T-helper 22 cell (primary cell): ENCODE results near the gene STT3A.

Experiments
- DNase-seq: peaks from one replicate; pipeline ENCODE4 v3.0.0-alpha.2; 2020; ENCODE audit warnings: low read depth

STT3A gene

DNA sequence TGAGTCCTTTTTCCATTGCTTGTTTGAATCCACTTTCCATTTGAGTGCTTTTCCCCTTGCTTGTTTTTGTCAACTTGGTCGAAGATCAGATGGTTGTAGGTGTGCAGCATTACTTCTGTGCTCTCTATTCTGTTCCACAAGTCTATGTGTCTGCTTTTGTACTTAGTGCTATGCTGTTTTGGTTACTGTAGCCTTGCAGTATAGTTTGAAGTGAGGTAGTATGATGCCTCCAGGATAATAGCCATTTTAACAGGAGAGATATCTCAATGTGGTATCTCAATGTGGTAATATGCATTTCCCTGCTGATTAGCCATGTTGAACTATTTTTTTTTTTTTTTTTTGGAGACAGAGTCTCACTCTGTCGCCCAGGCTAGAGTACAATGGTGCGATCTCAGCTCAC, 71.3 kb downstream of the STT3A start:
- DNase-seq = no peak

DNA sequence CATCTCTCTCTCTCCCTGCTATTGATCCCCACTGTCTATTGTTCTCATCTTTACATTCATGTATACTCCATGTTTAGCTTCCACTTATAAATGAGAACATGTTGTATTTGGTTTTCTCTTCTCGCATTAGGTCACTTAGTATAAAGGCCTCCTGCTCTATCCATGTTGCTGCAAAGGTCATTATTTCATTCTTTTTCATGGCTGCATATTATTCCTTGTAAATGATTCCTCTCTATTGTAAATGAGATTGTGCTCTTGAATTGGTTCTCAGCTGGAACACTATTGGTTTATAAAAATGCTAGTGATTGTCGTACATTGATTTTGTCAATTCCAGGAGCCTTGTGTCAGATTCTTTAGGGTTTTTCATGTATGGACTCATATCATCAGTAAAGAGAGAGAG, 74.5 kb downstream of the STT3A start:
- no peak for DNase-seq

DNA sequence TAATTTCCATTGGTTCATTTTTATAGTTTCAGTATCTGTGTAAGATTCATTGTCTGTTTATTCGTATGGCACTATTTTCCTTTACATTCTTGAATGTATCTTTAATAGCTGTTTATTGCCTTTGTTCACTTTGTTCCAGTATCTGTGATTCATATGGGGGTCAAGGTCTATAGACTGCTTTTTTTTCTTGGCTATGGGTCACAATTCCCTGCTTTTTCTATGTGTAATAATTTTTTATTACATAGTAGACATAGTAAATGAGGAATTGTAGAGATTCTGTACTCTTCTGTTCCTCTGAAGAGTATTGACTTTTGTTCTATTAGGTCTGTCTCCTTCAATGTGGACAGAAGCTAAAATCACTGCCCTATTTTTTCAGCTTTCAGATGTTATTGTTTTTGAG, 77.5 kb downstream of the STT3A start:
- DNase-seq = no peak

DNA sequence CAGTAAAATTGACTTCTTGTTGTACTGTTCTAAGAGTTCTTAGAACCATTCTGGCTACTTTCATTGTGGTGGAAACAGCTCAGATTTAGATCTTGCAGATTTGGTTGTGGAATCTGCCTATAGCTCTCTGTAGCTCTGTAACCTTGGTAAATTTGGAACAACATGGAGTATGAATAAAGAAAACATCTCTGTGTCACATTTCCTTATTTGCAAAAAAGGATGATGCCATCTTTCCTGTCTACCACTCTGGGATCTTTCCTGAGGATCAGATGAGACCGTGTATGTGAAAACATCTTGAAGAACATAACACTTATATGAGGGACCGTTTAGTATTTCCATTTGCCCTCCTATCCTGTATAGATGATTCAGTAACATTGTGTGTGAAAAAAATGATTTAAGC, 78.9 kb downstream of the STT3A start:
- DNase-seq = no peak
